IPS DF 6.9 (cell line): ENCODE measurements around the gene TRIM41.
"Not testable (repeated sequence)": the region's sequence is repeated elsewhere in the genome, so short reads cannot be mapped to it uniquely, and the experiment has no call there.

Experiments
- DNase-seq: peaks from one replicate; pipeline ENCODE4 v3.0.0-alpha.2; 2013; ENCODE audit warnings: low read depth, low spot score
- H3K27ac ChIP-seq: one replicate; pipeline ENCODE4 v1.5.1; 2013; ENCODE audit warnings: low read length, control low read depth
- H3K27me3 ChIP-seq: 2 replicates; pipeline ENCODE4 v1.6.1; 2013; ENCODE audit warnings: mild to moderate bottlenecking, low read length; ENCODE audit not compliant: control insufficient read depth, insufficient read depth
- H3K36me3 ChIP-seq: 2 replicates; pipeline ENCODE4 v1.6.1; 2013; ENCODE audit warnings: low read length; ENCODE audit not compliant: control insufficient read depth, insufficient read depth
- H3K4me1 ChIP-seq: 2 replicates; pipeline ENCODE4 v1.6.1; 2013; ENCODE audit warnings: low read length; ENCODE audit not compliant: control insufficient read depth, insufficient read depth
- H3K4me3 ChIP-seq: 2 replicates; pipeline ENCODE4 v1.5.1; 2013; ENCODE audit warnings: mild to moderate bottlenecking, low read length
- H3K9me3 ChIP-seq: 2 replicates; pipeline ENCODE4 v1.6.1; 2013; ENCODE audit warnings: low read length, inconsistent platforms; ENCODE audit not compliant: control insufficient read depth, insufficient read depth
- WGBS: extraction: QIAGEN DNeasy Blood & Tissue Kit; methylation state at CpG from one replicate; pipeline ENCODE4 v1.1.7; 2013; ENCODE audit warnings: mixed read lengths, missing lambda C conversion rate; ENCODE audit not compliant: insufficient read length, insufficient coverage; 5-methylcytosine and 5-hydroxymethylcytosine counted together

Gene TRIM41

DNA sequence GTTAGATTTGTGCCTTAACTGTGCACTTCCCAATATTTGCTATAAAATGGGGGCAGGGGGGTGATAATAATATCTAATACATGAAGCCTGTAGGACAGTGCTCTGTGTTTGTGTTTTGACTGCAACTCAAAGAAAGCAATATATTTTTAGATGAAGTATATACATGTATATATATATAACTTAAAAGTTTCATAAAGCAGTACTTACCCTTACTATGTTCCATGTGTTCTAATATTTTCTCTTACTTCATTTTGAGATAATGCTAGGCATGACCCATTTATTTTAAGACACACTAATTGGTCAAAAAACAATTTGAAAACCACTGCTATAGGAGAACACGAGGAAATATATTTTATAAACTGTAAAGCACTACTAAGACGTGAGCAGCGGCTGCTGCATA, 35.5 kb downstream of the TRIM41 start:
- Histone ChIP-seq H3K4me1 (peaks cover 2% of the 10 kb centered on the region; the same call in 1 of the 2 replicates), H3K36me3 (peaks cover 4% of the 10 kb centered on the region; the same call in 1 of the 2 replicates), H3K9me3 (no peaks in the 10 kb centered on the region), H3K27me3 (no peaks in the 10 kb centered on the region), H3K4me3 (no peak overlapping the region), H3K27ac (no peak overlapping the region)
- no peak for DNase-seq
- WGBS: no CpG with 5 or more reads among the region's 3 CpGs

DNA sequence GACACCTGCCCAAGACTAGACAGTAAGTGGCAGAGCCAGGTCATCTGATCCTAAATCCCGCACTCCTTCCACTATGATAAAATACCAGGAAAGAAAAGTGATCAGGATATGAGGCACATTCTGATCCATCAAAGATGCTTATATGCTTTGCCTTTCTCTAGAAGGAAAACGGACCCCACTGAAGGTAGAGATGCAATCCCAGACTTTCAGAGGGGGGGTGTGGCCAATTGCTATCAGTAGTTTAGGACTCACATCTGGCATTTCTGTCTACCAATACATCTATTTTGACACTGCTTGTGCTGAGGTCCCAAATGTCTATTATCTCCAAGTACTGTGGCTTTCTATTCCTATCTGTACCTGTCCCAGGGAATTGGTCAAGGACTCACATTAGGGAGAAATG, 36.2 kb downstream of the TRIM41 start:
- DNase-seq: no peak
- H3K36me3 ChIP-seq: peaks cover 5% of the 10 kb centered on the region; the same call in 1 of the 2 replicates
- H3K27me3 ChIP-seq: no peaks in the 10 kb centered on the region
- WGBS: no CpG with 5 or more reads among the region's 2 CpGs
- H3K4me3 ChIP-seq: no peak overlapping the region
- no peak overlapping the region for H3K27ac ChIP-seq
- no peaks in the 10 kb centered on the region for H3K9me3 ChIP-seq
- peaks cover 2% of the 10 kb centered on the region; the same call in 1 of the 2 replicates for H3K4me1 ChIP-seq

DNA sequence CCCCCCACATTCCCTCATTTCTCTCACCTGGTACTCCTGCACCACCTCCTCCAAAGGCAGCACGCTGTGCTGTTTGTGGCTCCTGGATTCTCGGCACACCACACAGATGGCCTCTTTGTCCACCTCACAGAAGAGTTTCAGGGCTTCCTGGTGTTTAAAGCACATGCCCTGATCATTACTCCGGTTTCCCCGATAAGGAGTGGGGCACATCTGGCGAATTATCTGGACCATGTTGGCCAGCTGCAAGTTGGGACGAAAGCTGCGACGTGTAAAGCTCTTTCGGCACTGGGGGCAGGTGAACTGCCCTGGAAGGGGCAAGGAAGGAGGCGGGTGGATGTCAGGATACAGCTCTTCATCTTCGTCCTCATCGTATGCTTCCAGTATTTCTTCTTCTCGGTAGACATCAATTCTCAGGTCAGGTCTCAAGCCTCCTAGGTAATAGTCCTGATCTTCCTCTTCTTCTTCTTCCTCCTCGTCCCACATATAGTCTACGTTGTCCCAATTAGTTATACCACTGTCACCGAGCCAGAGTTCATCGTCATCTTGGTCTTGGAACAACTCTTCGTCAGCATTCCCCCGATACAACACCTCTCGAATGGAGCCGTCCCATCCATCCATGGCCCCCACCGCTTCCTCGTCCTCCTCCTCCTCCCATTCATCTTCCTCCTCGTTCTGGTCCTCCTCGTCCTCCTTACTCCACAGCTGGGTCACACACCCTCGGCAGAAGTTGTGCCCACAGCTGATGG, 37.1 kb downstream of the TRIM41 start:
- no CpG with 5 or more reads among the region's 26 CpGs for WGBS

DNA sequence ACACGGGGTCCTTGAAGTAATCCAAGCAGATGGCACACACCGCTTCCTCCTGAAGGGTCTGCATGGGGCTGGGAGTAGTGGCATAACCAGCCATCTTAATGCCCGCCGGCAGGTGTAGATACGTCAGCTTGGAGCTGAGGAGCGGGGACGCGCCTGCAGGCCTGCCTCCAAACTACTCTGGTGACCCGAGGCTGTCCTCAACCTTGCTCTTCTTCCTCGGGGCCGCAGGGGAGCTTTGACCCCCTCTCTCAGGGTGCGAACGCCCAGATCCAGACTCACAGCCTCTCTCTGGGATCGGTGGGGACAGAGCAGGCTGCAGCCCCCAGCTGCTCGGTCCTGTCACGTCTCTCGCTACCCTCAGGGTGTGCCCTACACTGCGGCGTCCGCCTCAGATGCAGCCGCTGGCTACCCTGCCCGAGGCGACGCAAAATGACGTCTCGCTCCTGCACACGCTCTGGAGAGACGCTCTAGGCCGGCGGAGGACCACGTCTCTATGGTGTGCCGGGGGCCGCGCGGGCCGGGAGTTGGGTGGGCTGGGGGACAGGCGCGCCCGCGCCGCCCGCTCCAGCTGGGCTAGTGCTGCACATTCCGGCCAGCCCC, 37.7 kb downstream of the TRIM41 start, which contains the start of gene TRIM52:
Gene TRIM52 (minus strand): TSS at position 424 of the 600 bp plus-strand sequence. CDS start 330 bp downstream, at position 94.
- Histone ChIP-seq H3K27ac (no peak within 1 kb of the TSS), H3K4me1 (peaks cover 2% of the 10 kb centered on the region; the same call in 1 of the 2 replicates), H3K36me3 (peaks cover 3% of the 10 kb centered on the region; the same call in 1 of the 2 replicates), H3K9me3 (no peaks in the 10 kb centered on the region), H3K27me3 (no peaks in the 10 kb centered on the region), H3K4me3 (peak within 1 kb of the TSS; percentile 83)
- WGBS: no CpG with 5 or more reads among the region's 43 CpGs
- DNase-seq: peak; percentile 88

More for the DNA sequence above, 37.1 kb downstream of the TRIM41 start:
- peaks cover 2% of the 10 kb centered on the region; the same call in 1 of the 2 replicates for H3K4me1 ChIP-seq
- no peak for DNase-seq
- H3K9me3 ChIP-seq: no peaks in the 10 kb centered on the region
- peak overlapping the region; percentile 83; the same call in 1 of the 2 replicates for H3K4me3 ChIP-seq
- no peak overlapping the region for H3K27ac ChIP-seq
- H3K27me3 ChIP-seq: no peaks in the 10 kb centered on the region
- peaks cover 3% of the 10 kb centered on the region; the same call in 1 of the 2 replicates for H3K36me3 ChIP-seq

DNA sequence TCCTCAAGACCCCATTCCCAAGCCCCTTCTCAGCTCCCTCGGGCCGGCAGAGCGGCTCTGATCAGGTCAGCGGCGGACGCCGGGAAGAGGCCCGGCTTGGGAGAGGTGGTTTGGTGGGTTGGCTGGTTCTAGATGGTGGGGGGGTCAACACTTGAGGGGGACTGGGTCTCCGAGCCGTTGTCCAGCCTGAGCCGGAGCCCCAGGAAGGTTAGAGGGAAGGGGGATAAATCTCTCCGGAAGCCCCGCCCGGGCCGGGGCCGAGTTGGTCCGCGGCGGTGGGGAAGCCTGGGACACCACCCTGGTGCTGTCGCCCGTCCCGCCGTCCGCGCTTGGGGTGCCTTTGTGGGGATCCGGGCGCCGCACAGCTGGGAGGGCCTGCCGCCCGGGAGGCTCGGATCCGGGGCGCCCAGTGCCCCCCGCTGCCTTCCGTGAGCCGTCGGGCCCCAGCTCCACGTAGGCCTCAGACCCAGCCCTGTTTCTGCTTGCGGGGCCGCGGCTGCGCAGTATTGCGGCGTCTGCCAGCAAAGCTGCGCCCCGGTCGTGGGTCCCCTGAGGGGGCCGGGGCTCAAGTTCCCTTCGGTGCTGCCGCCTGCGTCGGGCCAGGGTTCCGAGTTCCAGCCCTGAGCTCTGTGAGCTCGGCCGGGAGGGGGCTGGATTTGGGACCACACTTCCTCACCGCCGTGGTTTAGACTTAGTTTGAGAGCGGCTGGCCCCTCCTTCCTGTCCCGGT, 38.4 kb downstream of the TRIM41 start:
- DNase-seq: no peak
- WGBS: no CpG with 5 or more reads among the region's 59 CpGs
- Histone ChIP-seq H3K27me3 (no peaks in the 10 kb centered on the region), H3K4me1 (peaks cover 2% of the 10 kb centered on the region; the same call in 1 of the 2 replicates), H3K27ac (no peak overlapping the region), H3K4me3 (peak overlapping the region; percentile 83), H3K9me3 (no peaks in the 10 kb centered on the region), H3K36me3 (peaks cover 3% of the 10 kb centered on the region; the same call in 1 of the 2 replicates)

DNA sequence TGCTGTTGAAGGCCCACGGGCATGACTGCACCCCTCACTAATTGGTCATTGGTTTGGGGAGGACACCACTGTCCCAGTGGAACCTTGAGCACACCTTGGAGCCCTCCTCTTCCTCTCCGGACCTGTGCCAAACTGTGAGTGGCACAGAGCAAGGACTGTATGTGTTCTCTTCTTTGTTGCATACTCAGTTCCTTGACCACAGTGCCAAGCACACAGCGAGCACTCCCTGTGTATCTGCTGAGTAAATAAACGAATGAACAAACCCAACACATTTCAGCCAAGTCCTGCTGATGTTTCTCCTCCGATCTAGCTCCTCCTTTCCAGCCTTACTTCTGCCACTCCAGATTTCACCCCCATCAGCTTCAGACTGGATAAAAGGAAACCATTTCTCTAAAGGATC, 40.6 kb downstream of the TRIM41 start:
- Histone ChIP-seq H3K27me3 (no peaks in the 10 kb centered on the region), H3K9me3 (no peaks in the 10 kb centered on the region), H3K27ac (no peak overlapping the region), H3K36me3 (peaks cover 3% of the 10 kb centered on the region; the same call in 1 of the 2 replicates), H3K4me3 (no peak overlapping the region), H3K4me1 (peaks cover 2% of the 10 kb centered on the region; the same call in 1 of the 2 replicates)
- no CpG with 5 or more reads among the region's 5 CpGs for WGBS
- no peak for DNase-seq

DNA sequence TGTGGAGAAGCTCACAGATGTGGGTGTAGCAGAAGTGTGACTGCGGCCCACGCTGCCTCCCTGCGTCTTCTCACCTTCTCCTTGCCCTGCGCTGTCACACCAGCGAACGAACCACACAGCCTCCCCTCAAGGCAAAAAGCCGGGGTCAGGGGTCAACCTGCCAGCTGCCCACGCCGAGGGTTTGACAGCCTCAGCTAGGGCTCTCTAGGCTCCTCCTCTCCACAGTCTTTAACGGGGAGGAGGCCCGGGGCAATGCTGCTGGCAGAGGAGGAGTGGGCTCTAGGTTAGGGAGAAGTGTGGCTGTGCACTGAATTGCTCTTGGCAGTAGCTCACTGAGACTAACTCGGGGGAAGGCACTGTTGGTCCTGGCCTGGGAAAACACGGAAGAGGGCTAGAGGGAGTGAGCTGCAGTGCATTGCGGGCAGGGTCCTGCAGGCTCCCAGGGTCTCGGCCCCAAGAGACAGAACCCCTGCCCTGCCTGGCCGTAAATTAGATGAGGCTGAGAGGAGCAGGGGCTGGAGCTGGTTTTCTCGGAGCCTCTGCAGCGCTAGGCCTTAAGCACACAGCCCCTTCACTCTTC, 42.1 kb downstream of the TRIM41 start:
- Histone ChIP-seq H3K9me3 (no peaks in the 10 kb centered on the region), H3K27ac (no peak overlapping the region), H3K4me1 (no peaks in the 10 kb centered on the region; the same call in 1 of the 2 replicates), H3K36me3 (peaks cover 3% of the 10 kb centered on the region; the same call in 1 of the 2 replicates), H3K4me3 (no peak overlapping the region), H3K27me3 (no peaks in the 10 kb centered on the region)
- DNase-seq: no peak
- WGBS: no CpG with 5 or more reads among the region's 18 CpGs

DNA sequence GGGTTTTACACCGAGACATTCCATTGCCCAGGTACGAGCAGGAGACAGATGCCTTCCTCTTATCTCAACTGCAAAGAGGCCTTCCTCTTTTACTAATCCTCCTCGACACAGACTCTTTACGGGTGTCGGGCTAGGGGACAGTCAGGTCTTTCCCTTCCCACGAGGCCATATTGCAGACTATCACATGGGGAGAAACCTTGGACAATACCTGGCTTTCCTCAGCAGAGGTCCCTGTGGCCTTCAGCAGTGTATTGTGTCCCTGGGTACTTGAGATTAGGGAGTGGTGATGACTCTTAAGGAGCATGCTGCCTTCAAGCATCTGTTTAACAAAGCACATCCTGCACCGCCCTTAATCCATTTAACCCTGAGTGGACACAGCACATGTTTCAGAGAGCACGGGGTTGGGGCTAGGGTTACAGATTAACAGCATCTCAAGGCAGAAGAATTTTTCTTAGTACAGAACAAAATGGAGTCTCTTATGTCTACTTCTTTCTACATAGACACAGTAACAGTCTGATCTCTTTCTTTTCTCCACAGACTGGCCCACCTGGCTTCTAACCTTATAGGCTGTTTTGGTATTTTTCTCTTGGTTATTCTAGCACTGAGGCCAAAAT, 44.3 kb downstream of the TRIM41 start:
- not testable (repeated sequence) for H3K4me3 ChIP-seq, H3K27ac ChIP-seq, DNase-seq, H3K4me1 ChIP-seq, H3K27me3 ChIP-seq, H3K9me3 ChIP-seq, H3K36me3 ChIP-seq
- no CpG with 5 or more reads among the region's 8 CpGs for WGBS

DNA sequence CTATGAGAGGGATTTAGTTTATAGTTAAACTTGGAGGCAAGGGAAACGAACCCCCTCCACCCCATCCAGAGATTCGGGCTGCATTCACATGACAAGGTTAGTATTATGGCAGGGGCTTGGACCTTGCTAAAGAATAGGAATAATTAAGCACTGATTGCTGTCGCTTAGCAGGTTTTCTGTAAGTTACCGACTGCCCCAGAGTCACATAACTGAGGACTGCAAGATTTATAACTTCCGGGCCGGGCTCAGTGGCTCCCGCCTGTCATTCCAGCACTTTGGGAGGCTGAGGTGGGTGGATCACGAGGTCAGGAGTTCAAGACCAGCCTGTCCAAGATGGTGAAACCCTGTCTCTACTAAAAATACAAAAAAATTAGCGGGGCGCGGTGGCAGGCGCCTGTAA, 44.8 kb downstream of the TRIM41 start:
- H3K4me3 ChIP-seq, H3K36me3 ChIP-seq, H3K4me1 ChIP-seq, H3K27ac ChIP-seq, H3K9me3 ChIP-seq, DNase-seq, H3K27me3 ChIP-seq: not testable (repeated sequence)
- WGBS: no CpG with 5 or more reads among the region's 12 CpGs
